A673 (cell line): ENCODE measurements around the gene RGS7.

Experiments used
- CTCF ChIP-seq: fragments of 300-800, 200-600 bp; sonication (generic); conservative IDR thresholded peaks from 2 replicates; pipeline ENCODE4 v1.5.1; 2017; ENCODE audit warnings: low read depth, mild to moderate bottlenecking, antibody characterized with exemption, low read length, moderate library complexity, mixed read lengths
- EZH2 ChIP-seq: fragments of 200-600 bp; sonication (generic); IDR thresholded peaks from 2 replicates; pipeline ENCODE4 v1.6.1; 2017; ENCODE audit warnings: borderline replicate concordance, low read depth, mild to moderate bottlenecking, mixed read lengths, antibody characterized with exemption, low read length; ENCODE audit not compliant: poor library complexity, severe bottlenecking

- TF ChIP-seq CTCF, result no peak
- no peak for TF ChIP-seq EZH2
Measured at GRCh38 chr1:241356519-241357365, at the start of gene RGS7.
